Loucy (cell line): Measurements from ENCODE around the gene CYP4A22.

Experiments used
- H2AFZ ChIP-seq: fragments of 200-600 bp; sonication (generic); 2 replicates; pipeline ENCODE4 v1.6.0; 2016; ENCODE audit warnings: antibody characterized with exemption, mild to moderate bottlenecking, low read length, moderate library complexity
- H3F3A ChIP-seq: fragments of 200-600 bp; 2 replicates; pipeline ENCODE4 v1.6.0; 2016; ENCODE audit warnings: antibody characterized with exemption, low read depth, mild to moderate bottlenecking
- H3K27me3 ChIP-seq: fragments of 200-600 bp; sonication (generic); 2 replicates; pipeline ENCODE4 v1.6.1; 2014; ENCODE audit warnings: low read length, mild to moderate bottlenecking; ENCODE audit not compliant: insufficient read depth, poor library complexity, severe bottlenecking
- H3K36me3 ChIP-seq: fragments of 200-600 bp; sonication (generic); 2 replicates; pipeline ENCODE4 v1.6.1; 2016; ENCODE audit warnings: low read length; ENCODE audit not compliant: insufficient read depth
- H3K4me1 ChIP-seq: fragments of 200-600 bp; sonication (generic); 2 replicates; pipeline ENCODE4 v1.5.1; 2014; ENCODE audit warnings: low read length, mild to moderate bottlenecking; ENCODE audit not compliant: insufficient read depth, poor library complexity, severe bottlenecking
- H3K4me2 ChIP-seq: fragments of 200-600 bp; sonication (generic); 2 replicates; pipeline ENCODE4 v1.6.0; 2014; ENCODE audit warnings: antibody characterized with exemption, low read length, low read depth, mild to moderate bottlenecking; ENCODE audit not compliant: poor library complexity, severe bottlenecking
- H3K4me3 ChIP-seq: fragments of 200-600 bp; sonication (generic); 2 replicates; pipeline ENCODE4 v1.5.1; 2014; ENCODE audit warnings: low read length, mild to moderate bottlenecking, mixed read lengths; ENCODE audit not compliant: poor library complexity, severe bottlenecking
- H3K79me2 ChIP-seq: fragments of 200-600 bp; sonication (generic); 2 replicates; pipeline ENCODE4 v1.6.1; 2014; ENCODE audit warnings: low read length; ENCODE audit not compliant: insufficient read depth
- H3K9ac ChIP-seq: fragments of 200-600 bp; sonication (generic); 2 replicates; pipeline ENCODE4 v1.6.0; 2014; ENCODE audit warnings: mild to moderate bottlenecking, low read depth, low read length, moderate library complexity; ENCODE audit not compliant: poor library complexity, severe bottlenecking
- H3K9me2 ChIP-seq: fragments of 200-600 bp; sonication (generic); replicated peaks from 2 replicates; pipeline ENCODE4 v1.6.1; 2016; ENCODE audit warnings: low read depth, low read length, mixed read lengths
- H3K9me3 ChIP-seq: fragments of 200-600 bp; sonication (generic); 2 replicates; pipeline ENCODE4 v1.6.1; 2014; ENCODE audit warnings: mild to moderate bottlenecking, antibody characterized with exemption, low read length, low read depth; ENCODE audit not compliant: insufficient read depth
- H4K20me1 ChIP-seq: fragments of 200-600 bp; sonication (generic); 2 replicates; pipeline ENCODE4 v1.6.0; 2014; ENCODE audit warnings: antibody characterized with exemption, low read length, mild to moderate bottlenecking; ENCODE audit not compliant: insufficient read depth, poor library complexity, severe bottlenecking
- CTCF ChIP-seq: fragments of 200-600 bp; sonication (generic); conservative IDR thresholded peaks from 2 replicates; pipeline ENCODE4 v1.5.1; 2014; ENCODE audit warnings: mild to moderate bottlenecking, antibody characterized with exemption, low read length
- EZH2phosphoT487 ChIP-seq: fragments of 200-600 bp; IDR thresholded peaks from 2 replicates; pipeline ENCODE4 v1.6.1; 2018; ENCODE audit warnings: antibody characterized with exemption, mild to moderate bottlenecking, moderate library complexity, borderline replicate concordance

The CYP4A22 gene

DNA sequence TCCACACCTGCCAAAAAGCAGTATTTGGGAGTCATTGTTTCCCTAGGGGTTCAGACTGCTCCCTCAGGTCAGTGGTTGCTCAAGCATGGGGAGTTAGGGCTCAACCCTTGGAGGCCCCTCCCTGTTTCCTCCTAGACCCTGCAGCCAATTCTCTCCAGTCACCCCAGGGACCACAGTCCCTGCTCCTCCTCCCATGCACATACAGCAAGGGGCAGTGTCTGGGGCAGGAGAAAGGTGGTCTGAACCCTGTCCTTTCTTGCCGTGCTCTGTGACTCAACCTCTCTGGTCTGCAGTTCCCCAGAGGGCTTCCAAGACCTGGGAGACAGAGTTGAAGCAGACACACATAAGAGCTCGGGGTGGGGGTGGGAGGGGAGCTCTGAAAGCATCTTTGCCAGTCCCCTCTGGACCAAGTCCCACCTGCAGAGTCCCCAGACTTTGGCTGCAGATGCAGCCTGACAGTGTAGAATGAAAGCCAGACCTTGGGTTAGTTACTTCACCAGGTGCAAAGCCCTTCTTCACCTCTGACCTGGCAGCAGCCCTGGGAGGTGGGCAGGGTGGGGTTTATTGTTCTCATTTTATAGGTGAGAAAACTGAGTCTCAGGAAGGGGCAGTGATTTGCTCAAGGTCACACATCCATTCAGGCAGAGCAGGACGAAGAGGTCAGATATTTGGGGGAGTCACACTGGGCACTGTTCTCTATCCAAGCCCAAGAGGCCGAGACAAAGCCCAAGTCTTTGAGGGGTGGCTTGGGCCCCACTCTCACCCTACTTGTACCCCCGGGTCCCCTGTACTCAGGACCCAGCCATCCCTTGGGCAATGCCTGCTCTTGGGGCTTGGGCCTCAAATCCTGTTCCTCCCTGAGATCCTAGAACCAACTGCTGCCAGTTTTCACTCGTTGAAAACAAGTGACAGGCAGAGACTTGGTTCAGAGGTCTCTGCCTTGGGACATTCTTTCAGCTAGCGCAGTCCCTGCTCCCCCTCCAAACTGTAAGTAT is 51.8 kb downstream of the CYP4A22 start:
- no peak overlapping the region for H3K4me2 ChIP-seq
- H4K20me1 ChIP-seq = no peaks in the 10 kb centered on the region
- no peaks in the 10 kb centered on the region for H3K9me2 ChIP-seq
- H3K4me1 ChIP-seq = no peaks in the 10 kb centered on the region
- no peak overlapping the region for H3K9ac ChIP-seq
- no peaks in the 10 kb centered on the region for H3K36me3 ChIP-seq
- no peaks in the 10 kb centered on the region for H3K9me3 ChIP-seq
- H3F3A ChIP-seq = no peaks in the 10 kb centered on the region
- no peak overlapping the region for H3K4me3 ChIP-seq
- H3K27me3 ChIP-seq = no peaks in the 10 kb centered on the region
- H3K79me2 ChIP-seq = no peaks in the 10 kb centered on the region
- no peak overlapping the region; the same call in 1 of the 2 replicates for H2AFZ ChIP-seq
- TF ChIP-seq CTCF (no peak), EZH2phosphoT487 (no peak)

- Histone ChIP-seq H3K4me3 (no peak within 1 kb of the TSS), H3F3A (no peaks in the 10 kb centered on the region), H3K9me2 (no peaks in the 10 kb centered on the region), H3K9ac (no peak within 1 kb of the TSS), H4K20me1 (no peaks in the 10 kb centered on the region), H3K36me3 (no peaks in the 10 kb centered on the region), H3K4me2 (no peak within 1 kb of the TSS), H3K27me3 (no peaks in the 10 kb centered on the region), H3K79me2 (no peaks in the 10 kb centered on the region), H2AFZ (no peak within 1 kb of the TSS; the same call in 1 of the 2 replicates), H3K4me1 (no peaks in the 10 kb centered on the region), H3K9me3 (no peaks in the 10 kb centered on the region)
- no peak for TF ChIP-seq EZH2phosphoT487
- no peak for TF ChIP-seq CTCF
Measured at GRCh38 chr1:47189844-47190508, 52.7 kb downstream of the CYP4A22 start, which contains the start of gene PDZK1IP1. Gene PDZK1IP1 (minus strand): TSS chr1:47190036. CDS start chr1:47189932, 104 bp downstream.

- Histone ChIP-seq H3K36me3 (no peaks in the 10 kb centered on the region), H3K79me2 (no peaks in the 10 kb centered on the region), H3K27me3 (no peaks in the 10 kb centered on the region), H3K9ac (no peak overlapping the region), H2AFZ (no peak overlapping the region), H3K4me3 (no peak overlapping the region), H3K4me2 (no peak overlapping the region), H3K9me2 (no peaks in the 10 kb centered on the region), H3K9me3 (no peaks in the 10 kb centered on the region), H3K4me1 (no peaks in the 10 kb centered on the region), H3F3A (no peaks in the 10 kb centered on the region), H4K20me1 (no peaks in the 10 kb centered on the region)
- no peak for TF ChIP-seq EZH2phosphoT487
- no peak for TF ChIP-seq CTCF
Measured at GRCh38 chr1:47190509-47190855, 53.2 kb downstream of the CYP4A22 start.
